GM18526 (cell line): ENCODE data around the gene OR2AE1.

ENCODE experiments used
- POLR2A ChIP-seq: IDR thresholded peaks from 3 replicates; pipeline ENCODE4 v1.6.1; 2011; ENCODE audit not compliant: insufficient read length; ENCODE audit errors: extremely low read depth

OR2AE1 gene, protein sequence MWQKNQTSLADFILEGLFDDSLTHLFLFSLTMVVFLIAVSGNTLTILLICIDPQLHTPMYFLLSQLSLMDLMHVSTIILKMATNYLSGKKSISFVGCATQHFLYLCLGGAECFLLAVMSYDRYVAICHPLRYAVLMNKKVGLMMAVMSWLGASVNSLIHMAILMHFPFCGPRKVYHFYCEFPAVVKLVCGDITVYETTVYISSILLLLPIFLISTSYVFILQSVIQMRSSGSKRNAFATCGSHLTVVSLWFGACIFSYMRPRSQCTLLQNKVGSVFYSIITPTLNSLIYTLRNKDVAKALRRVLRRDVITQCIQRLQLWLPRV

DNA sequence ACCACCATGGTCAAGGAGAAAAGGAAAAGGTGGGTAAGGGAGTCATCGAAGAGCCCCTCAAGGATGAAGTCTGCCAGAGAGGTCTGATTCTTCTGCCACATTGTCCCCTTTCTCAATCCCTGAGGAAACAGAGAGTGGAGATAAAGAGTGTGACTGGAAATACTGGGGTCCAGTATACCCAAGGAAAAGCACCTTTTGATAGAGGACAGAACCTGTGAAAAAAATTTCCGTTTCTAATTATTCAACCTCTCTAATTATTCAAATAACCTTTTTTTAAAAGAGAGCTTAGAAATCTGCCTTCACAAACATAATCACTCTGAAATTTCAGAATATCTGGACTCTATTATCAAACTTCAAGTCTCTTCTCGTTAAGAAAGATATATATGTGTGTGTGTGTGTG, at the start of gene OR2AE1:
Gene OR2AE1 (minus strand): TSS at position 101 of the 400 bp plus-strand sequence. CDS start 0 bp downstream, at position 101.
- no peak for TF ChIP-seq POLR2A

DNA sequence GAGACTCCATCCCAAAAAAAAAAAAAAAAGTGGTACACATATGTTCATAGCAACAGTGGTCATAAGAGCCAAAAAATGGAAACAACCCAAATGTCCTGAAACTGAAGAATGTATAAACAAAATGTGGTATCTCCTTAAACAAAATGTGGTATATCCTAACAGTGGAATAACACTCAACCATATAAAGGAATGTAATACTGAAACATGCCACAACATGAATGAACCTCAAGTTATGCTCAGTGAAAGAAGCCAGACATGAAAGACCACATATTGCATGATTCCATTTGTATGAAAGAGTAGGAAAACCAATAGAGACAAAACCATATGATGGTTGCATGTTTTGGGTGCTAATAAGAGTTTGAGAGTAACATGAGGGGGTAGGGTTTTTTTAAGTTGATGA, 49.5 kb upstream of the OR2AE1 start:
- TF ChIP-seq POLR2A = no peak

DNA sequence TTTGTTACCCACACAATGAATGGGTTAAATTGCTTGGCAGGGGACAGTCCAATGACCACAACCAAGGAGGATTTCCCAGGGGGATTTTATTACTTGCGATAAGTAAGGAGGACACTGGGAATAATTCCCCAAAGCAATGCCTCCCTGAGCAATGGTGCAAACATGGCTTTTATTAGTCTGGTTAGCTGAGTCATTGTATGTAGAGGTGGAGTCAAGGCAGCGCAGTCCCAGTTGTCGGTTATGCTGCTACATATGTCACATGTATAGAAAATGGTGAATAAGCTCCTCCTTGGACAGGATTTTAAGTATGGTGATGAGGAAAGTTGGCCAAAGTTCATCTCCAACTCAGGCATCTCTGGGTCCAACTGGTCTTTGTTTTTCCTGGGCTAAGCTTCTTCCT, 46.4 kb upstream of the OR2AE1 start:
- TF ChIP-seq POLR2A = no peak

DNA sequence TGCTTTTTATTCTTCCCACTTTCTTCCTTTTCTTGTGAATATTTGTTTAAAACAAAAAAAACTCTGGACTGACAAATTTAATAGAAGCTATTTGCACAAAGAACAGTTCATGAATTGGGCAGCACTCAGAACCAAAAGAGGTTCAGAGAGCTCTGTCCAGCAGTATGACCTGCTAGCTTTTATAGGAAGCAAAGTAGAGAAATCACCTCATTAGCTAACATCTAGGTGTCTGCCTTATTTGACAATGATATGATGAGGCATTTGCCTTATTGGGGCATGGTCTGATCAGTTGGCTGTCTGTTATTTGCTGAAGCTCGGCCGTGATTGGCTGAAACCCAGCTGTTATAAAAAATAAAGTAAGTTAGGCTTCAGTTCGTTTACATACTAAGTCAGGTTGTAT, 43.3 kb upstream of the OR2AE1 start:
- TF ChIP-seq POLR2A = no peak

DNA sequence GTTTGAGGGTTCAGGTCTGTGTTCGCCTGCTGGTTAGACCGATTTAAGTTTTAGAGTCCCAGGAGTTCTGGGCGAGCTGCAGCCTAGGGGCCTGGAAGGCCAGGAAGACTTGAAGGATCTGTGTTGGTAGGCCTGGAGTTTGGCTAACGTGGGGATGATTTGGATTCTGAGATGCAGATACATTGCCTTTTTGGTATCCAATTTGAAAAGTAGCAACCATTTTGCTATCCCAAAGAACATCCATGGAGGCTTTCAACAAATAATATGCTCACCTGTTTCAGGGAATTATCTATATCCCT, 42.9 kb upstream of the OR2AE1 start:
- no peak for TF ChIP-seq POLR2A

DNA sequence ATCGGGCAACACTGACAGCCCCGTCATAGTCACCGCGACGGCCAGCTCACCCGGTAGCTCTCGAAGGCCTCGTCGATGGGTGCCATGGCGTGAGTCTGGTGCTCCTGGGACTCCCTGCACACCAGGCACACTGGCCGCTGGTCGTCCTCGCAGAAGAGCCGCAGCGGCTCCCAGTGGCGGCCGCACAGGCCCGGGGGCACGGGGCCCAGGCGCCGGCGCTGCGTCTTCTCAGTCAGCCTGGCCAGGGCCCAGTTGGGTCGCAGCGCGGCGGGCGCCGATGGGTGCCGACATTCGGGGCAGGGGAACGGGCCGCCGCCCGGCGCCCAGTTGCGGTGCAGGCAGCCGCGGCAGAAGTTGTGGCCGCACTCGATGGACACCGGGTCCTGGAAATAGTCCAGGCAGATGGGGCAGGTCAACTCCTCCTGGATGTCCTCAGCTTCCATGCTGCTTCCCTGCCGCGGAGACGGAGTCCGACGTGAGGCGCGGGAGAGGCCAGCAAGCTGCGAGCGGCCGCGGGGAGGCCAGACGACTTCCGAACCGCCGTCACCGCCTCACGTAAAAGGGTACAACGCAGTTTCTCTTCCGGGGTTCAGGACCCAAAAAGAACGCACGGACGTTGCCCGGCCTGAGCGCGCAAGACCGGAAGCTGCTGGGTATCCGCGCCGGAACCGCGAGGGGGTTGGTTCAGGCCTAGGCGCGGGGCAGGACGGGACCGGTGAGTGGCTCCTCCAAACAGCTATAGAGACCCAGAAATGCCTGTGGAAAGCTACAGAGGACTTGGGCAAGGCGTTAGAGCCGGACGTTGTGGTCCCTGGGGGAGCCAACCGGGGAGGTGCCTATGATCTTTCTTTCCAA, 42.4 kb upstream of the OR2AE1 start, which contains the start of gene TRIM4:
Gene TRIM4 (minus strand): TSS at position 572 of the 855 bp plus-strand sequence. CDS start 129 bp downstream, at position 443.
- TF ChIP-seq POLR2A = peak; percentile 89

DNA sequence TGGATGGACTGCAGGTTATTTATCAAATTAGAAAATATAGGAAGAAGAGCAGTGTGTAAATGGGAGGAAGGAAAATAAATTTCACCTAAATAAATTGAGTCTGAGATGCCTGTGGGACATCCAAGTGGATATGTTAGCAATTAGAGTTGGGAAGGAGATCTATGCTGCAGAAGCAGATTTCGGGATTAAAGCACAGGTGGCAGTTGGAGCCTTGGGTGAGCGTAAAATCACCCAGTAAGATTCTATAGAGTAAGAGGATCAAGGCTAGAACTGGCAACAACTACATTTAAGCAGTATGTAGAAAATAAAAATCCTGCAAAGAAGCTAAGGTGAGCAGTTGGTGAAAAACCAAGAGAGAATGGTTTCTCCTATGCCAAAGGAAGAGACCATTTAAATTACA, 34.1 kb upstream of the OR2AE1 start:
- TF ChIP-seq POLR2A = no peak

DNA sequence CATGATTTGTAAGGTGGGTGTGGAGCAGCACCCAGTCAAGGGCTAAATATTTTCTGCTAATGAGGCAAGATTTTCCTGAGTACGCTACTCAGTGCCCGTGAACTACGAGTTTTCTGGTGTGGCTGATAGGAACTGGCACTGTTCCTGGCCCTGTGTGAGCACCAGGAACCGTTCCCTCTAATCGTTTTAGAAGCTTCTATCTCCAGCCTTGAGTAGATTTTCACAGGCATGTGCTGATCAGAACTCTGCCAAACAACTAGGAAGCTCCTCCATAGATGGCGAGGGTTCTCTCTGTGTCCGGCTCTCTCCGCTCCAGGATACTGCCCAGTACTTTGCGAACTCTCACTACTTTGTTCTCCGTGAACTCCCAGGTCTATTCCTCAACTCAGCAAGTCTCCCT, 24.7 kb upstream of the OR2AE1 start:
- TF ChIP-seq POLR2A = no peak

DNA sequence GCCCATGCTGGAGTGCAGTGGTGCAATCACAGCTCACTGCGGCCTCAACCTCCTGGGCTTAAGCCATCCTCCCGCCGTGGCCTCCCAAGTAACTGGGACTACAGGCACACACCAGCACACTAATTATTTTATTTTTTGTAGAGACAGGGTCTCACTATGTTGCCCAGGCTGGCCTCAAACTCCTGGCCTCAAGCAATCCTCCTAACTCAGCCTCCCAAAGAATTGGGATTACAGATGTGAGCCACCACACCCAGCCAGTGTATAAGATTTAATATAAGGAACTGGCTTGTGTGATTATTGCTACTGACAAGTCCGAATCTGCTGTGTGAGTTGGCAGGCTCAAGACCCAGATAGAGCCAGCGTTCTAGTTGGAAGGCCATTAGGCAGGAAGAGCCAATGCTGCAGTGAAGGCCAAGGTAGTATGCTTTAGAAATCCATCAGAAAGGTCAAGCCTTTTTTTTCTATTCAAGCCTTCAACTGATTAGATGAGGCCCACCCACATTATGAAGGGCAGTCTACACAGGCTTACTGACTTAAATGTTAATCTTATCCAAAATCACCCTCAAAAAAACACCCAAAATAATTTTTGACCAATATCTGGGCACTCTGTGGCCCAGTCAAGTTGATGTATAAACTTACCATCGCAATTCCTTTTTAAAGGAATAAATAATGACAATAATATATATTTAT, 23.1 kb upstream of the OR2AE1 start:
- TF ChIP-seq POLR2A = no peak

DNA sequence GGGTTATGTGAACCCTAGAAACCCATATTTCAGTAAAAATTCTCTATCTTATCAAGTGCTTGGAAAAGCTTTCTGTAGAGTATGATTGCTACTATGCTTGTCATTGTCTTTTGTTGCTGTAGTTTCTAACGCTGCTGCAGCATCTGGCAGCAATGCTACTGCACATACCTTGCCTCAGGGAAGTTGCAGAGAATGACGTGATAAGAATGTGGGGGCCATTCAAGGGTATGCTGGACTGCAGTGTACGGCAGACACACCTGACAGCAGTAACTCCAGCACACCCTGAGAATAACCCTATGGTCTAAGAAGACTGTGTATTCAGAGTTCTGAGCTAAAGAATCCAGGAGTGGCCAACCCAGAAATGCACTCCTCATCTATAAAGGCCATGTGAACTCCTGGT, 22.0 kb upstream of the OR2AE1 start:
- no peak for TF ChIP-seq POLR2A

DNA sequence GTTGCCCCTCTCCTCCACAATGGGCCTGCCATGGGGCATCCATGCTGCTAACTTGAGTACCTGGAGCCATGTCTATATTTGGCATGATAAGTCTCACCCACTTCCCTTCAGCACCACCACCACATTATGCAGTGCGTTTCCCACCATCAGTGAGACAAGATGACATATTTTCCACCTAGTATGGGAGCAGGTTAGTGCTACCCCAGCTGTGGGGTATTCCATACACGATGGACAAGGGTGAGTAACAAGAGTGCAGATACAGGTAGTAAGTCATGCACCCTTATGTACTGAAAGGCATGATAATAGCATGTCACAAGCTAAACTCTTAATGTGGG, 21.2 kb upstream of the OR2AE1 start:
- TF ChIP-seq POLR2A = no peak

DNA sequence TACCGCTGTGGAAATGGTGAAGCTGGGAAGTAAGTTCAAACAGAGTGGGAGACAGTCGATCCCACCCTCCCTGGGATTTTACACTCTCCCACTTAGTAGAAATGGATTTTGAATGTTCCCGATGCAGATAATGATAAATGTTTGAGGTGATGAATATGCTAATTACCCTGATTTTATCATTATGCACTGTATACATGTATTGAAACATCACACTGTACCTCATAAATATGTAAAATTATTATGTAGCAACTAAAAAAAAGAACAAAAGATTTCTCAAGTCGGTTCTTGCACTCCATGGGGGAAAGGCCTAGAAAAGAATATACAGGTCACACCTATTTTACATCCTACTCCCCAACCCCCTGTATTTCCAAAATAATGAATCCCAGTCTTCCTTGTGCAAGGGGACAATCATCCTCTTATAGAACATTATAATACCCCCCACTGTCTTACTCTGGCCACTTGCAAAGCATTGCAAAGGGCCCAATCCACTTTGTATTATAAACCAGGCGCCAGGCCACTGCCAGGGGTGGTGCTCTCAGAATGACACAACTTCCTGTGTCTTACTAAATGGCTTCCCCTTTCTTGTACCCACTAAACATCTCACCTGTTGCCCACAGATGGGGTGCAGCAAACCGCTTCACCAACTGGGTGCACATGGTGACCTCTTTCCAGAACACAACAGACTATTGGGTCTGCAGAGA, 20.6 kb upstream of the OR2AE1 start:
- TF ChIP-seq POLR2A = no peak

DNA sequence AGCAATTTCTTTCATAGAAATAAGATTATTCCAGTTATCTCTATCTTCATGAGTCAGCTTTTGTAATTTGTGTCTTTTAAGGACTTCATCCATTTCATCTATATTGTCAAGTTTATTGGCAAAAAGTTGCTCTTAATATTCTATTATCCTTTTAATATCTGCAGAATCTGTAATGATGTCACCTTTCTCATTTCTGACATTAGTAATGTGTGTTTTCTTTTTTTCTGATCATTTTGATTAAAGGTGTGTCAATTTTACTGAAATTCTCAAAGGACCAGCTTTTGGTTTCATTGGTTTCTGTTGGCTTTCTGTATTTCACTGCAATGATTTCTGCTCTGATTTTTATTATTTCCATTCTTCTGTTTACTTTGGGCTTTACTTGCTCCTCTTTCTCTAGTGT, 17.9 kb upstream of the OR2AE1 start:
- no peak for TF ChIP-seq POLR2A

DNA sequence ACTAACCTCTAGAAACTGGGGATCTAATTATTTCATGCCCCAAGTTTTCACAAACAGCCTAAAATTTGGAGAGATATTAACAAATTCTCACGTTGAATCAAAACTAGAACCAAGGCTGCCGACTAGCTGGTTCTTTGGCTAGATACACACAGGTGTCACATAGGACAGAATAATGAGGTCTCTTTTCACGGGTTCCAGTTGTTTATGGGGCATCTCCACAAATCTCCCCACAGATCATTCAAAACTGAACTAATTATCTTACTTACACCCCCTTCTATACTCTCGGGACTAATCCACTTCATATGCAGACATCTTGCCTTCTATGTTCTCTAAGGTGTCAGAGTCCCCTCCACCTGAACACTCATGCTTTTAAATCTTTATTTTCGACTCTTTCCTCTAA, 16.4 kb upstream of the OR2AE1 start:
- no peak for TF ChIP-seq POLR2A

DNA sequence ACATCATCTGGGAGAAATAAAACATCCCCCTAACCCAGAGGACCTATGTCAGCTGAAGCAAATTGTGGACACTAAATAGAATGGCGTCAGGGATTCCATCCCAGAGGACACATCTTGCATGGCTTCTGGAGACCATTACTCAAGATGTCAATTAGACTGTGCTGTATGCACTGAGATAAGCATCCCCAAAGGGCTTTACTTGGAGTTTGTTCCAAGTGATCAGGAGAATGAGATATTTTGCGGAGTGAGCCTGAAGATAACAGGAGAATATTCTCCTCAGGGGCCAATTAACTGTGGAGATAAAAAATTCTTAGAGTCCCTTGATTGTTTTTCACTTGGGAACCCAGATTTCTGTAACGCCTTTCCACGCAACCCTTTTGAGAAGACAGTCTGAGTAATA, 4.5 kb upstream of the OR2AE1 start:
- TF ChIP-seq POLR2A = no peak
